ENCODE measurements around the gene OMP. TPM values are rescaled to one million over a fixed set of nuclear protein-coding genes. Genes with fewer than 3 reads are reported as not detected.
"Not testable (repeated sequence)": the region's sequence is repeated elsewhere in the genome, so short reads cannot be mapped to it uniquely, and the experiment has no call there.

OMP gene
- polyA plus RNA-seq (ENCODE audit: insufficient read length in 3 of 3), result 1 to 10 TPM in 1 of 3 donors, under 1 TPM in 2; 0.17 to 1.1 (median 0.36) TPM
- long read RNA-seq, donor 1, result 0 reads
- long read RNA-seq, donor 2, result 0 reads
- long read RNA-seq, donor 3, result 0 reads
- long read RNA-seq, donor 4, result 0 reads
- long read RNA-seq, donor 5, result 0 reads
- long read RNA-seq, donor 6, result 0 reads
- long read RNA-seq, donor 7, result 0 reads
- long read RNA-seq, donor 8, result 0 reads
- long read RNA-seq, donor 9, result 0 reads
- long read RNA-seq, donor 10, partial matches to known transcripts, result 0 of 1 reads
- long read RNA-seq, donor 10, other reads (novel, unspliced or antisense), result 0 of 1 reads
- long read RNA-seq, donor 11, result 0 reads
- long read RNA-seq, donor 12, partial matches to known transcripts, result 0 of 1 reads
- long read RNA-seq, donor 12, other reads (novel, unspliced or antisense), result 0 of 1 reads
- long read RNA-seq, donor 13, partial matches to known transcripts, result 0 of 1 reads
- long read RNA-seq, donor 13, other reads (novel, unspliced or antisense), result 0 of 1 reads
- long read RNA-seq, donor 14, result 0 reads
- long read RNA-seq, donor 15, result 0 reads
- long read RNA-seq, donor 16, result 0 reads

- no peak for DNase-seq
These were observed at the start of gene OMP for GRCh38 chr11:77102246-77103210. TSS of gene OMP (plus strand) at chr11:77102840. CDS start at chr11:77102840, 0 bp downstream.

- no peak for DNase-seq
These were observed 49.2 kb upstream of the OMP start for GRCh38 chr11:77053217-77054015.

GRCh38 chr11:77054084-77054483 is 48.6 kb upstream of the OMP start:
- no peak for DNase-seq

GRCh38 chr11:77055101-77055561 is 47.5 kb upstream of the OMP start:
- DNase-seq, result no peak

- no peak for DNase-seq
These were observed 46.7 kb upstream of the OMP start for GRCh38 chr11:77055913-77056312.

- no peak for DNase-seq
These were observed 45.7 kb upstream of the OMP start for GRCh38 chr11:77056814-77057402.

GRCh38 chr11:77057938-77058474 is 44.6 kb upstream of the OMP start:
- DNase-seq, result no peak

- DNase-seq, result no peak
These were observed 43.7 kb upstream of the OMP start for GRCh38 chr11:77058900-77059299.

GRCh38 chr11:77059806-77060205 is 42.8 kb upstream of the OMP start:
- no peak for DNase-seq

- DNase-seq, result no peak
These were observed 42.4 kb upstream of the OMP start for GRCh38 chr11:77060234-77060633.

- not testable (repeated sequence) for DNase-seq
These were observed 41.4 kb upstream of the OMP start for GRCh38 chr11:77061258-77061657.

GRCh38 chr11:77062924-77063323 is 39.7 kb upstream of the OMP start:
- no peak for DNase-seq

- no peak for DNase-seq
These were observed 39.2 kb upstream of the OMP start for GRCh38 chr11:77063407-77063806.

- no peak for DNase-seq
These were observed 38.8 kb upstream of the OMP start for GRCh38 chr11:77063861-77064260.

- no peak for DNase-seq
These were observed 37.9 kb upstream of the OMP start for GRCh38 chr11:77064648-77065217.

- peak; percentile 48 for DNase-seq
These were observed 36.8 kb upstream of the OMP start for GRCh38 chr11:77065878-77066228.

- DNase-seq, result peak; percentile 95
These were observed 36.2 kb upstream of the OMP start, which contains the start of gene CAPN5 for GRCh38 chr11:77066229-77067042. TSS of gene CAPN5 (plus strand) at chr11:77066971. CDS start at chr11:77084887, 17,916 bp downstream.

GRCh38 chr11:77067861-77068443 is 34.7 kb upstream of the OMP start:
- DNase-seq, result no peak
